K562 (cell line): Measurements from ENCODE around the gene MAPK13. TPM values are rescaled to one million over a fixed set of nuclear protein-coding genes. Genes with fewer than 3 reads are reported as not detected.

Source experiments
- ATAC-seq: fragments of 200-7000 bp; cut with Tn5 transposase; 3 replicates; pipeline ENCODE4 v1.9.1; 2020; ENCODE audit warnings: moderate library complexity
- BruUV-seq: library from RNA; stranded (reverse); fragments of 400-500 nt; replicated peaks from 2 replicates; lab custom pipeline; 2021; lab: Mats Ljungman, UMichigan
- CTCF ChIA-PET: fragments of 300-600 bp; formaldehyde crosslinking; extraction: SDS; loops from one replicate; lab custom pipeline; 2021; ENCODE audit warnings: low intra/inter-chr PET ratio; lab: Yijun Ruan, JAX
- POLR2A ChIA-PET: fragments of 300-600, 350-650 bp; sonication (Branson Sonifier 250); formaldehyde crosslinking; extraction: SDS; loops from one replicate; lab custom pipeline; 2021; ENCODE audit warnings: antibody characterized with exemption, inconsistent platforms; lab: Yijun Ruan, JAX
- DNase-seq, 4 experiments: peaks; one replicate each; pipeline versions ENCODE4 v3.0.0 to v3.0.0-alpha.2; 2011 to 2018; ENCODE audit warnings: low spot score in 3 of 4, mixed read lengths in 3 of 4; ENCODE audit errors: extremely low read depth in 1 of 4
- FAIRE-seq: peaks from 2 replicates; lab custom pipeline; 2011; peaks lifted over from hg19 to GRCh38; lab: Jason Lieb, UNC
- H2AFZ ChIP-seq: 2 replicates; pipeline ENCODE4 v1.6.0; 2011; ENCODE audit warnings: low read depth, low read length, control low read depth, inconsistent platforms
- H3K27ac ChIP-seq: fragments of 200-600 bp; 3 replicates; pipeline ENCODE4 v1.8.0; 2011; ENCODE audit warnings: low read depth, mild to moderate bottlenecking, control low read depth, inconsistent platforms, low read length, moderate library complexity, mixed read lengths; ENCODE audit errors: extremely low read depth
- H3K27me3 ChIP-seq, 2 experiments: fragments of 300-600 bp in 1 of 2; 2 replicates in 1 of 2; 3 replicates in 1 of 2; pipeline versions ENCODE4 v1.6.0 to v1.8.0; 2011; ENCODE audit warnings: inconsistent platforms in 2 of 2, low read length in 2 of 2, mild to moderate bottlenecking in 1 of 2, mixed read lengths in 1 of 2, moderate library complexity in 1 of 2; ENCODE audit not compliant: control insufficient read depth in 2 of 2, insufficient read depth in 2 of 2
- H3K36me3 ChIP-seq: fragments of 300-600 bp; 3 replicates; pipeline ENCODE4 v1.8.0; 2011; ENCODE audit warnings: mild to moderate bottlenecking, low read length, inconsistent platforms; ENCODE audit not compliant: control insufficient read depth, insufficient read depth
- H3K4me1 ChIP-seq, 2 experiments: fragments of 200-600 bp in 1 of 2; replicated peaks in 1 of 2; 2 replicates in 1 of 2; 3 replicates in 1 of 2; pipeline versions ENCODE4 v1.5.1 to v1.8.0; 2011; ENCODE audit warnings: inconsistent platforms in 2 of 2, low read length in 2 of 2, mild to moderate bottlenecking in 1 of 2, mixed read lengths in 1 of 2, moderate library complexity in 1 of 2; ENCODE audit not compliant: control insufficient read depth in 2 of 2, insufficient read depth in 2 of 2
- H3K4me2 ChIP-seq: 2 replicates; pipeline ENCODE4 v1.6.1; 2011; ENCODE audit warnings: low read length, control low read depth, inconsistent platforms, mixed read lengths; ENCODE audit not compliant: insufficient read depth
- H3K4me3 ChIP-seq: fragments of 200-600 bp; sonication (generic), shearing (Covaris generic); 2 replicates; pipeline ENCODE4 v1.5.1; 2016; ENCODE audit warnings: control low read depth, inconsistent platforms
- H3K79me2 ChIP-seq: fragments of 200-600 bp; 3 replicates; pipeline ENCODE4 v1.8.0; 2011; ENCODE audit warnings: low read length, inconsistent platforms; ENCODE audit not compliant: control insufficient read depth, insufficient read depth
- H3K9ac ChIP-seq, 2 experiments: 2 replicates each; pipeline versions ENCODE4 v1.6.0 to v1.6.1; 2011; ENCODE audit warnings: low read depth in 2 of 2, low read length in 2 of 2, control low read depth in 1 of 2, inconsistent platforms in 1 of 2, mild to moderate bottlenecking in 1 of 2, mixed read lengths in 1 of 2; ENCODE audit not compliant: insufficient read depth in 1 of 2
- H3K9me1 ChIP-seq: one replicate; pipeline ENCODE4 v1.6.0; 2011; ENCODE audit warnings: inconsistent platforms, mild to moderate bottlenecking, low read length, moderate library complexity; ENCODE audit not compliant: control insufficient read depth, insufficient read depth
- H3K9me3 ChIP-seq: replicated peaks from 2 replicates; pipeline ENCODE4 v1.5.1; 2011; ENCODE audit warnings: low read depth, low read length, inconsistent platforms; ENCODE audit not compliant: control insufficient read depth, insufficient read depth
- H4K20me1 ChIP-seq: replicated peaks from 2 replicates; pipeline ENCODE4 v1.6.1; 2011; ENCODE audit warnings: low read length, inconsistent platforms, mixed read lengths; ENCODE audit not compliant: control insufficient read depth, insufficient read depth
- CCAR2 ChIP-seq: fragments of 200-400 bp; formaldehyde crosslinking; IDR thresholded peaks from 2 replicates; pipeline ENCODE4 v1.6.1; 2017; ENCODE audit warnings: mild to moderate bottlenecking, low read depth, low read length
- CREB3 ChIP-seq: fragments of 450-650 bp; conservative IDR thresholded peaks from 2 replicates; pipeline ENCODE4 v1.6.1; 2016; ENCODE audit warnings: missing genetic modification characterization, low read depth, mild to moderate bottlenecking, missing compliant biosample characterization, moderate library complexity
- FOXJ2 ChIP-seq: fragments of 200-800 bp; sonication (Bioruptor generic); IDR thresholded peaks from 2 replicates; pipeline ENCODE4 v1.6.1; 2016; ENCODE audit warnings: missing genetic modification characterization, missing compliant biosample characterization
- KLF1 ChIP-seq: fragments of 450-650 bp; IDR thresholded peaks from 2 replicates; pipeline ENCODE4 v1.6.1; 2016; ENCODE audit warnings: missing genetic modification characterization, missing compliant biosample characterization
- L3MBTL2 ChIP-seq: fragments of 450-650 bp; IDR thresholded peaks from 2 replicates; pipeline ENCODE4 v1.6.1; 2016; ENCODE audit warnings: mild to moderate bottlenecking, moderate library complexity
- NCOA2 ChIP-seq, 2 experiments: fragments of 450-650 bp; IDR thresholded peaks; 2 replicates each; pipeline ENCODE4 v1.6.1; 2018; ENCODE audit warnings: mild to moderate bottlenecking in 2 of 2, moderate library complexity in 1 of 2; ENCODE audit not compliant: partially characterized antibody in 2 of 2
- PHB2 ChIP-seq: fragments of 450-650 bp; IDR thresholded peaks from 2 replicates; pipeline ENCODE4 v1.6.1; 2017; ENCODE audit warnings: low read depth
- POU5F1 ChIP-seq: fragments of 150-350 bp; IDR thresholded peaks from 2 replicates; pipeline ENCODE4 v1.6.1; 2014; ENCODE audit warnings: borderline replicate concordance, low read length, low read depth, mild to moderate bottlenecking; ENCODE audit not compliant: partially characterized antibody
- PPARD ChIP-seq: fragments of 250-450 bp; sonication (Bioruptor Pico); IDR thresholded peaks from 2 replicates; pipeline ENCODE4 v1.8.0; 2022; ENCODE audit warnings: inconsistent platforms, mild to moderate bottlenecking, moderate library complexity
- RBM39 ChIP-seq: fragments of 200-400 bp; formaldehyde crosslinking; optimal IDR thresholded peaks from 2 replicates; pipeline ENCODE3; 2018; ENCODE audit warnings: low read depth, low read length
- SREBF2 ChIP-seq: sonication (generic); formaldehyde crosslinking; IDR thresholded peaks from 2 replicates; pipeline ENCODE4 v1.4.0; 2020; ENCODE audit warnings: mild to moderate bottlenecking, missing genetic modification reagents
- ZNF696 ChIP-seq: fragments of 250-450 bp; sonication (Bioruptor Pico); conservative IDR thresholded peaks from 2 replicates; pipeline ENCODE4 v1.4.0; 2020; ENCODE audit warnings: mild to moderate bottlenecking, moderate library complexity
- ZNF75A ChIP-seq: fragments of 450-650 bp; formaldehyde crosslinking; IDR thresholded peaks from 2 replicates; pipeline ENCODE4 v1.4.0; 2020; ENCODE audit warnings: mild to moderate bottlenecking
- ZNF76 ChIP-seq: fragments of 250-450 bp; sonication (Bioruptor Pico); IDR thresholded peaks from 2 replicates; pipeline ENCODE4 v1.4.0; 2020; ENCODE audit warnings: mild to moderate bottlenecking, moderate library complexity, borderline replicate concordance
- ZNF766 ChIP-seq: fragments of 200-800 bp; sonication (Bioruptor generic); conservative IDR thresholded peaks from 2 replicates; pipeline ENCODE4 v1.6.1; 2016; ENCODE audit warnings: missing genetic modification characterization, missing compliant biosample characterization
- WGBS: fragments of 100-300 bp; shearing (Covaris generic); methylation state at CpG from one replicate; pipeline ENCODE4 v1.1.6; 2016; ENCODE audit warnings: low coverage, mixed read lengths; ENCODE audit not compliant: insufficient coverage; ENCODE audit errors: missing lambda C conversion rate; 5-methylcytosine and 5-hydroxymethylcytosine counted together
- in situ Hi-C: fragments of 300-500 bp; cut with MboI; formaldehyde crosslinking; loops from 4 replicates; pipeline ENCODE4 v1.15.0; 2018; ENCODE audit warnings: inconsistent platforms, mixed read lengths
- intact Hi-C: fragments of 100-400 bp; cut with micrococcal nuclease; formaldehyde crosslinking; loops from 2 replicates; pipeline ENCODE4 v1.14.2; 2022
- polyA plus RNA-seq, 8 experiments: library from polyadenylated mRNA; depleted of rRNA in 4 of 8; stranded (reverse) in 5 of 8; unstranded in 3 of 8; fragments of >200 nt; fragmentation: Nextera tagmentation in 2 of 8; fragmentation: Illumina TruSeq in 1 of 8; extraction: Ambion mirVana in 2 of 8; extraction: Trizol in 1 of 8; gene quantifications; 2 replicates each; pipeline versions ENCODE4 v1.2.1 to v1.2.3, GENCODE V29; 2011 to 2014; ENCODE audit warnings: inconsistent platforms in 1 of 8, missing spikeins in 1 of 8
- total RNA-seq, 7 experiments: library from RNA; depleted of rRNA in 6 of 7; stranded (reverse); fragments of >200 nt in 6 of 7; fragmentation: Illumina TruSeq in 2 of 7; extraction: Trizol in 2 of 7; gene quantifications; 2 replicates each; pipeline versions ENCODE4 v1.2.1 to v1.2.3, GENCODE V29; 2011 to 2021; ENCODE audit warnings: low replicate concordance in 1 of 7
- TF ChIP-seq, protein P1 (sequence below): IDR thresholded peaks from 3 replicates; pipeline ENCODE4 v1.6.1; 2011; ENCODE audit warnings: borderline replicate concordance, mild to moderate bottlenecking; ENCODE audit not compliant: insufficient read length, insufficient read depth

Gene MAPK13
- total and polyA plus RNA-seq, 9 of the 15 experiments (the other 6 are each of a cell fraction or from before 2014, with no cell fraction given) = 0.03 to 2.3 (median 0.48) TPM; not detected in 1

DNA sequence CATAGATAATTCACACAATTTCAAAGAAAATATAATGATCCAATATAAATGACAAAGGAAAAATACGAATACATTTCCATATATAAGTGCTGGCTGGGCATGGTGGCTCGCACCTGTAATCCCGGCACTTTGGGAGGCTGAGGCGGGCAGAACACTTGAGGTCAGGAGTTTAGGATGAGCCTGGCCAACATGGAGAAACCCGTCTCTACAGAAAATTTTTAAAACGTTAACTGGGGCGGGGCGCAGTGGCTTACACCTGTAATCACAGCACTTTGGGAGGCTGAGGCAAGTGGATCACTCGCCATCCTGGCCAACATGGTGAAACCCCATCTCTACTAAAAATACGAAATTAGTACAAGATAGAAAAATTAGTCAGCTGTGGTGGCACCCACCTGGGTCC, 14.9 kb upstream of the MAPK13 start:
- H3K9me3 ChIP-seq = no peaks in the 10 kb centered on the region
- no peak overlapping the region for H3K9ac ChIP-seq
- POLR2A ChIA-PET = interaction anchor here (0.6 to 0.9 kb wide), 4 partner anchors 12 to 249 kb away, joined by 3 to 4 read pairs (median 3); no protein-coding TSS in a partner anchor
- DNase-seq (no peak), ATAC-seq (no peak)
- H3K27me3 ChIP-seq = no peaks in the 10 kb centered on the region
- H3K9me1 ChIP-seq = peaks cover 3% of the 10 kb centered on the region
- H2AFZ ChIP-seq = no peak overlapping the region
- H3K36me3 ChIP-seq = peaks cover 12% of the 10 kb centered on the region; the same call in 1 of the 3 replicates
- H3K4me1 ChIP-seq = peaks cover 29 to 48% of the 10 kb centered on the region in 2 experiments
- H4K20me1 ChIP-seq = no peaks in the 10 kb centered on the region
- TF ChIP-seq, protein P1, sequence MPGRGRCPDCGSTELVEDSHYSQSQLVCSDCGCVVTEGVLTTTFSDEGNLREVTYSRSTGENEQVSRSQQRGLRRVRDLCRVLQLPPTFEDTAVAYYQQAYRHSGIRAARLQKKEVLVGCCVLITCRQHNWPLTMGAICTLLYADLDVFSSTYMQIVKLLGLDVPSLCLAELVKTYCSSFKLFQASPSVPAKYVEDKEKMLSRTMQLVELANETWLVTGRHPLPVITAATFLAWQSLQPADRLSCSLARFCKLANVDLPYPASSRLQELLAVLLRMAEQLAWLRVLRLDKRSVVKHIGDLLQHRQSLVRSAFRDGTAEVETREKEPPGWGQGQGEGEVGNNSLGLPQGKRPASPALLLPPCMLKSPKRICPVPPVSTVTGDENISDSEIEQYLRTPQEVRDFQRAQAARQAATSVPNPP = no peak
- TF ChIP-seq L3MBTL2 (no peak), ZNF76 (CRISPR knock-in tag) (no peak), CREB3 (tag) (no peak), RBM39 (no peak), ZNF696 (CRISPR knock-in tag) (no peak), ZNF75A (CRISPR knock-in tag) (no peak), NCOA2 (IDR thresholded peaks at IDR 0.05; ENCODE audit: partially characterized antibody in 2 of 2) (no peak), PPARD (CRISPR knock-in tag) (no peak), CCAR2 (no peak), KLF1 (tag) (no peak), FOXJ2 (no peak), ZNF766 (no peak), SREBF2 (CRISPR knock-in tag) (no peak), PHB2 (no peak), POU5F1 (no peak)
- TF ChIP-seq, all 486 proteins: peak for 0
- Histone ChIP-seq H3K79me2 (no peaks in the 10 kb centered on the region), H3K4me3 (no peak overlapping the region), H3K27ac (no peak overlapping the region), H3K4me2 (no peak overlapping the region)
- in situ Hi-C loops (no loop called here), intact Hi-C loops (no loop called here)
- no peak for FAIRE-seq
- 89% methylated on average over 10 of the region's 10 CpGs for WGBS
- no TSS peak for BruUV-seq
- CTCF ChIA-PET = no interaction called here
